Ovary (tissue), 9 donors: ENCODE data around the gene RNF39. TPM values are rescaled to one million over a fixed set of nuclear protein-coding genes. Genes with fewer than 3 reads are reported as not detected.

ENCODE experiments used
- DNase-seq, 5 donors: peaks; one replicate each; pipeline ENCODE4 v3.0.0-alpha.2; 2019 to 2020
- H3K27ac ChIP-seq, 2 donors: fragments of 200-600 bp; one replicate each; pipeline versions ENCODE4 v1.5.1 to v1.8.0; 2019 to 2022
- H3K27me3 ChIP-seq: fragments of 200-600 bp; one replicate; pipeline ENCODE4 v1.8.0; 2022
- H3K36me3 ChIP-seq: fragments of 200-600 bp; sonication (generic); one replicate; pipeline ENCODE4 v1.5.1; 2019
- H3K4me1 ChIP-seq: one replicate; pipeline ENCODE4 v1.8.1; 2013; ENCODE audit warnings: mild to moderate bottlenecking, moderate library complexity; ENCODE audit not compliant: insufficient read depth
- H3K4me3 ChIP-seq: fragments of 200-600 bp; sonication (generic); one replicate; pipeline ENCODE4 v1.5.1; 2017
- H3K9me3 ChIP-seq, 2 donors: fragments of 200-600 bp in 1 of 2; sonication (generic) in 1 of 2; one replicate each; pipeline versions ENCODE4 v1.5.1 to v1.8.1; 2013 to 2019; ENCODE audit warnings: mild to moderate bottlenecking in 1 of 2, moderate library complexity in 1 of 2
- CTCF ChIP-seq, 3 donors: fragments of 450-650 bp in 2 of 3; fragments of 200-600 bp in 1 of 3; IDR thresholded peaks; one replicate each; pipeline versions ENCODE4 v1.5.1 to v1.8.0; 2016 to 2022; ENCODE audit warnings: antibody characterized with exemption in 3 of 3, mild to moderate bottlenecking in 1 of 3
- EP300 ChIP-seq: sonication (generic); formaldehyde crosslinking; IDR thresholded peaks from one replicate; pipeline ENCODE4 v1.6.1; 2017; ENCODE audit warnings: antibody characterized with exemption
- POLR2A ChIP-seq: fragments of 450-650 bp; IDR thresholded peaks from one replicate; pipeline ENCODE4 v1.6.1; 2017; ENCODE audit warnings: antibody characterized with exemption, mild to moderate bottlenecking, moderate library complexity
- WGBS, 3 donors: extraction: QIAGEN DNeasy Blood & Tissue Kit in 1 of 3; methylation state at CpG; one replicate each; pipeline versions ENCODE4 v1.1.5 to v1.1.7; 2013 to 2017; 5-methylcytosine and 5-hydroxymethylcytosine counted together
- intact Hi-C, 4 donors: fragments of 100-400 bp; cut with DNase I; formaldehyde crosslinking; loops; one replicate each; pipeline versions ENCODE4 v1.11.0 to v1.15.1; 2022 to 2023
- polyA plus RNA-seq, 2 donors: library from polyadenylated mRNA; stranded (reverse); fragments of 200-250 nt in 1 of 2; fragments of 350-450 nt in 1 of 2; fragmentation: Illumina TruSeq in 1 of 2; extraction: RNeasy Lipid Tissue Mini Kit (QIAGEN cat#74804) in 1 of 2; gene quantifications; one replicate each; pipeline ENCODE4 v1.2.3, GENCODE V29; 2013 to 2014
- total RNA-seq, 7 donors: library from RNA; depleted of rRNA in 2 of 7; stranded (reverse); fragments of >200 nt in 2 of 7; fragmentation: NEBNext Ultra II Directional in 3 of 7; extraction: Animal tissue kit (Norgen Biotek cat#: 25700) in 3 of 7; gene quantifications; one replicate each; pipeline versions ENCODE4 v1.1.0 to v1.2.4, GENCODE V29; 2016 to 2023
- donor health status: DM: no; HTN: no; CAD: no; lungs with moderate emphysema.
- donor health status: DM: no; HTN: no; CAD: no.
- donor health status: Bipolar disorder and iron deficiency.
- donor health status: DM: yes; HTN: yes; CAD: no.
- donor health status: DM: no; HTN: no; CAD: no.
- donor health status: DM: yes; HTN: yes; CAD: no.

RNF39 gene
- total and polyA plus RNA-seq, 9 donors = 0.28 to 3.1 (median 0.97) TPM; not detected in 1

- intact Hi-C loops = no loop called here
Observed at GRCh38 chr6:30055513-30055912, 20.1 kb downstream of the RNF39 start.

GRCh38 chr6:30053682-30054081, 21.9 kb downstream of the RNF39 start:
- DNase-seq = no peak
- 85 to 89% (median 87%) methylated on average over 3 of the region's 3 CpGs for WGBS, 3 donors
- Histone ChIP-seq H3K9me3 (no peaks in the 10 kb centered on the region), H3K36me3 (no peaks in the 10 kb centered on the region), H3K27me3 (no peaks in the 10 kb centered on the region), H3K4me1 (no peaks in the 10 kb centered on the region), H3K27ac (no peak overlapping the region), H3K4me3 (no peak overlapping the region)
- TF ChIP-seq POLR2A = no peak
- no peak for TF ChIP-seq CTCF (IDR thresholded peaks at IDR 0.05)
- no peak for TF ChIP-seq EP300
- intact Hi-C loops = no loop called here

More at GRCh38 chr6:30055513-30055912, 20.1 kb downstream of the RNF39 start:
- TF ChIP-seq POLR2A = no peak
- no peak for TF ChIP-seq EP300
- no peak for TF ChIP-seq CTCF (IDR thresholded peaks at IDR 0.05)
- no peak for DNase-seq
- Histone ChIP-seq H3K9me3 (no peaks in the 10 kb centered on the region), H3K27ac (no peak overlapping the region), H3K4me3 (no peak overlapping the region), H3K36me3 (no peaks in the 10 kb centered on the region), H3K4me1 (peaks cover 2% of the 10 kb centered on the region), H3K27me3 (no peaks in the 10 kb centered on the region)
- WGBS, 3 donors = 40 to 59% (median 59%) methylated on average over 1 of the region's 1 CpG

- TF ChIP-seq EP300 = no peak
- no peak for TF ChIP-seq CTCF (IDR thresholded peaks at IDR 0.05)
- TF ChIP-seq POLR2A = no peak
Observed at GRCh38 chr6:30047220-30047619, 28.3 kb downstream of the RNF39 start.

GRCh38 chr6:30044630-30045029, 30.9 kb downstream of the RNF39 start:
- WGBS, 3 donors = 65 to 69% (median 69%) methylated on average over 2 of the region's 2 CpGs
- no peak overlapping the region for H3K27ac ChIP-seq
- intact Hi-C loops = no loop called here
- no peaks in the 10 kb centered on the region for H3K9me3 ChIP-seq
- H3K27me3 ChIP-seq = no peaks in the 10 kb centered on the region
- H3K36me3 ChIP-seq = no peaks in the 10 kb centered on the region
- no peak for DNase-seq
- H3K4me1 ChIP-seq = no peaks in the 10 kb centered on the region
- TF ChIP-seq CTCF (IDR thresholded peaks at IDR 0.05) (no peak), POLR2A (no peak), EP300 (no peak)
- H3K4me3 ChIP-seq = no peak overlapping the region

More at GRCh38 chr6:30047220-30047619, 28.3 kb downstream of the RNF39 start:
- Histone ChIP-seq H3K27me3 (no peaks in the 10 kb centered on the region), H3K9me3 (no peaks in the 10 kb centered on the region), H3K4me3 (no peak overlapping the region), H3K4me1 (no peaks in the 10 kb centered on the region), H3K27ac (no peak overlapping the region), H3K36me3 (no peaks in the 10 kb centered on the region)
- intact Hi-C loops = no loop called here
- no peak for DNase-seq
- WGBS, 3 donors = 81 to 86% (median 84%) methylated on average over 2 of the region's 2 CpGs

GRCh38 chr6:30043744-30044143, 31.8 kb downstream of the RNF39 start:
- H3K4me1 ChIP-seq = no peaks in the 10 kb centered on the region
- no peak for TF ChIP-seq POLR2A
- DNase-seq = no peak
- H3K27ac ChIP-seq = no peak overlapping the region
- H3K36me3 ChIP-seq = no peaks in the 10 kb centered on the region
- no peak overlapping the region for H3K4me3 ChIP-seq
- intact Hi-C loops = no loop called here
- H3K27me3 ChIP-seq = no peaks in the 10 kb centered on the region
- H3K9me3 ChIP-seq = no peaks in the 10 kb centered on the region
- WGBS, 3 donors = 92 to 97% (median 96%) methylated on average over 2 of the region's 2 CpGs
